GM12801 (cell line): ENCODE measurements around the gene APBA2.

Experiments
- TF ChIP-seq, protein P1 (sequence below): IDR thresholded peaks from one replicate; pipeline ENCODE4 v1.5.1; 2011; ENCODE audit warnings: control low read depth; ENCODE audit not compliant: insufficient read length; ENCODE audit errors: extremely low read depth

APBA2 gene

DNA sequence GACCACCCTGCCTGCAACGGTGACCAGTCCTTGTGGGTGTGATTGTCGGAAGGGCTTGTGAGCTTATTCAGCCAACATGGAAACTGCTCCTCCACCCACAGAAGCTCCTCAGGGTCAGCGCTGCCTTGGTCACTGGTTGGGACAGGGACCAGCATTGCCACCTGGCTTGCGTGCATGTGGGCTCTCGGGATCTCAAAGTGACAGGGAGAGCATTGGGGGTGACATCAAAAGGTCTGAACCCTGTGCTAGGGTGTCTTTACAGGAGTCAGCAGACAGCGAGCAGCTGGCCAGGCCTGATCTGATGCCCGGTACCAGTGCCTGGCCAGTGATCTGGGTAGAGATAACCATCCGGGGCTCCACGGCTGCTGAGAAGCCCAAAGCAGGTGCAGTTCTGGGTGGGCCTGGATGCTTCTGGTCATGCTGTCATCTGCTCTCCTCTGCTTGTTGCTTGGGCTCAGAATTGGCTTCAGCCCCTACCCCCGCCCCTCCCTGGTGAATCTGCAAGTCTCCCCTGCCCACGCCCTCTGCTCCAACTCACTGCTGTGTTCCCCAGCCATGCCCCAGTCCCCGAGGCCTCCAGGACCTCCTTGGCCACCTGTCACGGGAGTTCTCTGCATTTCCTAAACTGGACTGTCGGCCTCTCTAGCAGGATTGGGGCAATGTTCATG, 249.0 kb downstream of the APBA2 start:
- TF ChIP-seq, protein P1, sequence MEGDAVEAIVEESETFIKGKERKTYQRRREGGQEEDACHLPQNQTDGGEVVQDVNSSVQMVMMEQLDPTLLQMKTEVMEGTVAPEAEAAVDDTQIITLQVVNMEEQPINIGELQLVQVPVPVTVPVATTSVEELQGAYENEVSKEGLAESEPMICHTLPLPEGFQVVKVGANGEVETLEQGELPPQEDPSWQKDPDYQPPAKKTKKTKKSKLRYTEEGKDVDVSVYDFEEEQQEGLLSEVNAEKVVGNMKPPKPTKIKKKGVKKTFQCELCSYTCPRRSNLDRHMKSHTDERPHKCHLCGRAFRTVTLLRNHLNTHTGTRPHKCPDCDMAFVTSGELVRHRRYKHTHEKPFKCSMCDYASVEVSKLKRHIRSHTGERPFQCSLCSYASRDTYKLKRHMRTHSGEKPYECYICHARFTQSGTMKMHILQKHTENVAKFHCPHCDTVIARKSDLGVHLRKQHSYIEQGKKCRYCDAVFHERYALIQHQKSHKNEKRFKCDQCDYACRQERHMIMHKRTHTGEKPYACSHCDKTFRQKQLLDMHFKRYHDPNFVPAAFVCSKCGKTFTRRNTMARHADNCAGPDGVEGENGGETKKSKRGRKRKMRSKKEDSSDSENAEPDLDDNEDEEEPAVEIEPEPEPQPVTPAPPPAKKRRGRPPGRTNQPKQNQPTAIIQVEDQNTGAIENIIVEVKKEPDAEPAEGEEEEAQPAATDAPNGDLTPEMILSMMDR, result no peak

DNA sequence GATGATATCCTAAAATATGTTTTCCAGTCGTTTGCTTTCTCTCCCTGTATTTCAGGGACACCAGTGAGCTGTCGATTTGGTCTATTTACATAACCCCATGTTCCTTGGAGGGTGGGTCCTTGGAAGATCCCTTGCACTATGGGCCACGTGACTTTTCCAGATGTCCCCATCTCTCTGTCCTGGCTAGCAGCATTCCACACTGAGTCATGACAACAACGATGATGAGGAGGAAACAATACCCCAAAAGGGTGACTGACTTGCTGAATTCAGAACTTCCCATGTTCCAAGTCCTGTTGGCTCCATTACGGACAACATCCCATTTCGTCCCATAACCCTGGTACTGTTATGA, 249.5 kb downstream of the APBA2 start:
- TF ChIP-seq, protein P1, result no peak

DNA sequence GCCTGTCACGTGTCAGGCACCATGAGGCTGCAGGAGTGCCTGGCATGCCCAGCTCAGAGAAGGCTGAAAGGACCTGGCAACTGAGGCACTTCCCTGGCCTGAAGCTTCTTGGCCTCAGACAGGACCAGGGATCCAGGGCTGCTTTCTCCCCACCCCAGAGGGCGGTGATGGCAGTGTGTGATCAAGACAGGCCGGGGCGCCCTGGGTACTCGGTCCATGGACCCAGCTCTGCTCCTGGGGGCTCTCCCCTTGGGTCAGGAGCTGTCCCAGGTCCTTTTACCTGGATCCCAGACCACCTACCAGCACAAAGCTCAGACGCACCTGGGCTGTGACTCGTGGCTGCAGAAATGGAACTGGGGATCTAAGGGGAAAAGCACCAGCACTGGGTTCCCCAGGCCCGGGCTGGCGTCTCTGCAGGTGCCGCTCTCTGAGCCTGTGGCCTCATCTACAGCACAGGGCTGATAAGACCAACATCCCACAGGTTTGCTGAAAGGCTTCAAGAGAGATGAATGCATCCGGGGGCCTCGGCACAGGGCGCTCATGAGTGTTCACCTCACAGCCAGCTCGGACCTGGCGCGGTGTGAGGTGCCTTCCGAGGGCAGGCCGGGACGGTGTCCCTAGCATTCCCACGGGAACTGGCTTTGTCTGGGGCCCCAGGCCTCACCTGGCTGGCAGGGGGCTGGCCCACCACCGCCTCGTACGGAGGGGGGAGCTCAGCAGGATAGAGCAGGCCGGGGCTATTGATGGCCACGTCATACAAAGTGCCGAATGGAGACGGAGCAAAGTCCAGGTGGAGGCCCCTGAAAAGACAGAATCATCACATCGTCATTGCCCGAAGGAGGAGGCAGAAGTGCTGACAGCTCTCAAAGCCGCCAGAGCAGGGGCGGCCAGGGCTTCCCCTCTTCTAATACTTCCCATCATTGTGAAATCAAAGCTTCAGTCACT, 250.2 kb downstream of the APBA2 start:
- TF ChIP-seq, protein P1, result no peak

DNA sequence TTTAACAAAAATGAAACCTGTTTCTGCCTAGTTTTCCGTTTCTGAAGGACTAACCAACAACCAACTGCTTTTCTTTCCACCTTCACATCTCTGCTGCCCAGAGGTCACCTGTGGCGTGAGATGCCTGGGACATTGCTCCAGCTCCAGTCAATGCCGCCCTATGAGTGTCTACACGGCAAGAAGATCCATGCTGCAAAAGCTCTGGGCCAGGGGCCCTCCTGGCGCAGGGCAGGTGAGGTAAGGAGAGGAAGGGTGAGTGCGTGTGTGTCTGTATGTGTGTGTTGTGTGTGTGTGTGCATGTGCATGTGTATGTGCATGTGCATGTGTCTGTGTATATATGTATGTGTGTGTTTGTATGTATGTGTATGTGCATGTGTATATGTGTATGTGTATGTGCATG, 252.5 kb downstream of the APBA2 start:
- TF ChIP-seq, protein P1, result no peak

DNA sequence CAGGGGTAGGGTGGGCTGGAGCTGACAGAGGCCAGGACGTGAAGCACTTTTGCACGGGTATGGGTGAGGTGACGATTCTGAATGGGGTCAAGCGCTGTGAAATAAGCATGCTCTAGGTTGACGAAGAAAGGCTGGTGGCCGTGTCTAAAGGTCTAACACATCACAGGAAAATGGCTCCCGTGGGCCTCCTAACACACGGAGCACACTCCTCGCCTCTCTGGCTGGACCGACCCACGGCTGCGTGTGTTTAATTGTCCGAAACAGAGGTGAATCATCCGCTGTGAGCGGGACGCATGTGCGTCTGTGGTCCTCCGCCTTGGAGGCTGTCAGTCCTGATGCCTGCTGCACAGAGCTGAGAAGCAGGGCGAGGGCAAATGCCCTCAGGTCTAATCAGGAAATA, 253.3 kb downstream of the APBA2 start:
- TF ChIP-seq, protein P1, result no peak

DNA sequence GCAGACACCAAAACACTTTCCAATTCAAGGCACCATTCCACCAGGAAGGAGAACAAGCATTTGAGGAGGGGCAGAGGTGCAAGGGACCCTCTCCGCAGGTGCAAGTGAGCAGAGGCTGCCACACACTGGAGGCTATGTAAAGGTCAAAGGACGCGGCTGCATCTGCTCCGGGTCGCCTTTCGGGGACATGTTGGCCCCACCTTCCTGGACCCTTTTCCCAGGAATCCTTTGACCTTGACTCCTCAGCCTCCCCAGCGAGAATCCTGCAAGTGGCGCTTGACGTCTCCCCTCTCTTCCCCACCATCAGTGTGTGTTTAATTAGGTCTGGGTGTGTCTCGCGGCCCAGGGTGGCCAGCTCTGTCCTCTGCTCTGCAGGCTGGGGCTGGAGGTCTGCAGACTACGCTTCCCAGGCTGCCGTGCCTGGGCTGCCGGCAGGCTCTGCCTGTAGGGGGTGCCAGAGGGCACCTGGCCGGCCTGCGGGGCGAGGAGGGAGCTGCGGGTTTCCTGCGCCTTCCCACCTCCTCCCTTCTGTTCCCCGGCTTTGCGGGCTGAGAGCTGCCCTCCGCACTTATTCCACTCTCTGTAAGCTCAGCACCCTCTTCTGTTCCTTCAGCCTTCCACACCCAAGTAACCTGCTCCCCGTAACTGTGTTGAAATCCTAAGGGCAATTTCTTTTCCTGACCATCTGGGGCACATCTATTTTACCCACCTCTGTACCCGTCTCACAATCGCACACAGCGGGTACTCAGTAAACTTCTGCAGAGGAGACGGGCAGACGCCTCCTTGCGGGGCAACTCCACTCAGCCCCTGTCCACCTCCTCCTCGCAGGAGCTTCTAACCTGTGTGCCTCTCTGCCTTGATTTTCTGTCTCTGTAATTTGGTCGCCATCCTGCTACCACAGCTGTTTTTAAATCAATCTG, 254.0 kb downstream of the APBA2 start:
- TF ChIP-seq, protein P1, result no peak
